HepG2 (cell line): ENCODE results near the gene TMEM260.

ENCODE experiments used
- HMGA1 ChIP-seq: sonication (generic); formaldehyde crosslinking; conservative IDR thresholded peaks from 2 replicates; pipeline ENCODE4 v1.4.0; 2020; ENCODE audit warnings: missing genetic modification reagents
- KDM5B ChIP-seq: sonication (generic); formaldehyde crosslinking; IDR thresholded peaks from 2 replicates; pipeline ENCODE4 v1.4.0; 2020; ENCODE audit warnings: missing genetic modification reagents, mild to moderate bottlenecking, borderline replicate concordance
- NFRKB ChIP-seq: fragments of 450-650 bp; IDR thresholded peaks from 2 replicates; pipeline ENCODE4 v1.6.1; 2017
- POLR2AphosphoS2 ChIP-seq: IDR thresholded peaks from 2 replicates; pipeline ENCODE4 v1.6.1; 2011; ENCODE audit warnings: low read depth, low read length, improper control_type of control experiment
- SNAI1 ChIP-seq: sonication (generic); formaldehyde crosslinking; IDR thresholded peaks from 2 replicates; pipeline ENCODE4 v1.5.0; 2020; ENCODE audit warnings: mild to moderate bottlenecking, missing genetic modification reagents, borderline replicate concordance
- TAF15 ChIP-seq: fragments of 200-400 bp; formaldehyde crosslinking; IDR thresholded peaks from one replicate; pipeline ENCODE4 v1.6.1; 2018; ENCODE audit warnings: mild to moderate bottlenecking, low read depth, low read length; ENCODE audit not compliant: poor library complexity, severe bottlenecking
- ZFYVE20 ChIP-seq: sonication (generic); formaldehyde crosslinking; IDR thresholded peaks from 2 replicates; pipeline ENCODE4 v1.8.0; 2023; ENCODE audit warnings: low read depth, mild to moderate bottlenecking, moderate library complexity, missing genetic modification reagents, borderline replicate concordance
- TF ChIP-seq, protein P1 (sequence below): sonication (generic); formaldehyde crosslinking; IDR thresholded peaks from 2 replicates; pipeline ENCODE4 v1.4.0; 2020; ENCODE audit warnings: missing genetic modification reagents
- TF ChIP-seq, protein P2 (sequence below): sonication (generic); formaldehyde crosslinking; IDR thresholded peaks from 2 replicates; pipeline ENCODE4 v1.4.0; 2020; ENCODE audit warnings: missing genetic modification reagents
- TF ChIP-seq, protein P3 (sequence below): sonication (generic); formaldehyde crosslinking; IDR thresholded peaks from 2 replicates; pipeline ENCODE4 v1.8.1; 2022; ENCODE audit warnings: low read depth, mild to moderate bottlenecking, missing genetic modification reagents

- TF ChIP-seq TAF15 (no peak), POLR2AphosphoS2 (no peak), HMGA1 (no peak), NFRKB (no peak), SNAI1 (no peak), KDM5B (CRISPR knock-in tag) (no peak), ZFYVE20 (CRISPR knock-in tag) (no peak)
- TF ChIP-seq, protein P1, sequence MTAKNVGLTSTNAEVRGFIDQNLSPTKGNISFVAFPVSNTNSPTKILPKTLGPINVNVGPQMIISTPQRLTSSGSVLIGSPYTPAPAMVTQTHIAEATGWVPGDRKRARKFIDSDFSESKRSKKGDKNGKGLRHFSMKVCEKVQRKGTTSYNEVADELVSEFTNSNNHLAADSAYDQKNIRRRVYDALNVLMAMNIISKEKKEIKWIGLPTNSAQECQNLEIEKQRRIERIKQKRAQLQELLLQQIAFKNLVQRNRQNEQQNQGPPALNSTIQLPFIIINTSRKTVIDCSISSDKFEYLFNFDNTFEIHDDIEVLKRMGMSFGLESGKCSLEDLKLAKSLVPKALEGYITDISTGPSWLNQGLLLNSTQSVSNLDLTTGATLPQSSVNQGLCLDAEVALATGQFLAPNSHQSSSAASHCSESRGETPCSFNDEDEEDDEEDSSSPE (CRISPR knock-in tag), result no peak
- TF ChIP-seq, protein P2, sequence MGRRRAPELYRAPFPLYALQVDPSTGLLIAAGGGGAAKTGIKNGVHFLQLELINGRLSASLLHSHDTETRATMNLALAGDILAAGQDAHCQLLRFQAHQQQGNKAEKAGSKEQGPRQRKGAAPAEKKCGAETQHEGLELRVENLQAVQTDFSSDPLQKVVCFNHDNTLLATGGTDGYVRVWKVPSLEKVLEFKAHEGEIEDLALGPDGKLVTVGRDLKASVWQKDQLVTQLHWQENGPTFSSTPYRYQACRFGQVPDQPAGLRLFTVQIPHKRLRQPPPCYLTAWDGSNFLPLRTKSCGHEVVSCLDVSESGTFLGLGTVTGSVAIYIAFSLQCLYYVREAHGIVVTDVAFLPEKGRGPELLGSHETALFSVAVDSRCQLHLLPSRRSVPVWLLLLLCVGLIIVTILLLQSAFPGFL (CRISPR knock-in tag), result no peak
- TF ChIP-seq, protein P3, sequence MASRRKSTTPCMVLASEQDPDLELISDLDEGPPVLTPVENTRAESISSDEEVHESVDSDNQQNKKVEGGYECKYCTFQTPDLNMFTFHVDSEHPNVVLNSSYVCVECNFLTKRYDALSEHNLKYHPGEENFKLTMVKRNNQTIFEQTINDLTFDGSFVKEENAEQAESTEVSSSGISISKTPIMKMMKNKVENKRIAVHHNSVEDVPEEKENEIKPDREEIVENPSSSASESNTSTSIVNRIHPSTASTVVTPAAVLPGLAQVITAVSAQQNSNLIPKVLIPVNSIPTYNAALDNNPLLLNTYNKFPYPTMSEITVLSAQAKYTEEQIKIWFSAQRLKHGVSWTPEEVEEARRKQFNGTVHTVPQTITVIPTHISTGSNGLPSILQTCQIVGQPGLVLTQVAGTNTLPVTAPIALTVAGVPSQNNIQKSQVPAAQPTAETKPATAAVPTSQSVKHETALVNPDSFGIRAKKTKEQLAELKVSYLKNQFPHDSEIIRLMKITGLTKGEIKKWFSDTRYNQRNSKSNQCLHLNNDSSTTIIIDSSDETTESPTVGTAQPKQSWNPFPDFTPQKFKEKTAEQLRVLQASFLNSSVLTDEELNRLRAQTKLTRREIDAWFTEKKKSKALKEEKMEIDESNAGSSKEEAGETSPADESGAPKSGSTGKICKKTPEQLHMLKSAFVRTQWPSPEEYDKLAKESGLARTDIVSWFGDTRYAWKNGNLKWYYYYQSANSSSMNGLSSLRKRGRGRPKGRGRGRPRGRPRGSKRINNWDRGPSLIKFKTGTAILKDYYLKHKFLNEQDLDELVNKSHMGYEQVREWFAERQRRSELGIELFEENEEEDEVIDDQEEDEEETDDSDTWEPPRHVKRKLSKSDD, result no peak
Observed at GRCh38 chr14:56562883-56563282, 16.7 kb upstream of the TMEM260 start.
